Pons (tissue), 1 donor: Measurements from ENCODE around the gene PRPF40B.
"Not testable (repeated sequence)": the region's sequence is repeated elsewhere in the genome, so short reads cannot be mapped to it uniquely, and the experiment has no call there.

Experiments used
- DNase-seq: peaks from one replicate; pipeline ENCODE4 v3.0.0-alpha.2; 2016; ENCODE audit warnings: low spot score

PRPF40B gene

GRCh38 chr12:49623142-49623904, at the start of gene PRPF40B:
PRPF40B (plus strand) TSS chr12:49623561; CDS start chr12:49623591, 30 bp downstream.
- DNase-seq: peak; percentile 83

- no peak for DNase-seq
Observed at GRCh38 chr12:49577589-49578315, 45.6 kb upstream of the PRPF40B start.

GRCh38 chr12:49578471-49579112, 44.8 kb upstream of the PRPF40B start:
- DNase-seq: no peak

GRCh38 chr12:49580572-49581535, 42.5 kb upstream of the PRPF40B start:
- DNase-seq: peak; percentile 86

GRCh38 chr12:49582201-49582600, 41.2 kb upstream of the PRPF40B start:
- no peak for DNase-seq

GRCh38 chr12:49582850-49583249, 40.5 kb upstream of the PRPF40B start:
- no peak for DNase-seq

GRCh38 chr12:49583366-49584094, 39.8 kb upstream of the PRPF40B start:
- peak; percentile 35 for DNase-seq

GRCh38 chr12:49584591-49584990, 38.8 kb upstream of the PRPF40B start:
- no peak for DNase-seq

GRCh38 chr12:49585477-49586459, 37.6 kb upstream of the PRPF40B start:
- DNase-seq: no peak

GRCh38 chr12:49587174-49587908, 36.0 kb upstream of the PRPF40B start:
- no peak for DNase-seq

GRCh38 chr12:49588281-49588680, 35.1 kb upstream of the PRPF40B start:
- no peak for DNase-seq

GRCh38 chr12:49588721-49589516, 34.4 kb upstream of the PRPF40B start:
- no peak for DNase-seq

- DNase-seq: no peak
Observed at GRCh38 chr12:49598527-49598926, 24.8 kb upstream of the PRPF40B start.

- no peak for DNase-seq
Observed at GRCh38 chr12:49599961-49600360, 23.4 kb upstream of the PRPF40B start.

GRCh38 chr12:49603721-49604120, 19.6 kb upstream of the PRPF40B start:
- no peak for DNase-seq

- DNase-seq: no peak
Observed at GRCh38 chr12:49604856-49605255, 18.5 kb upstream of the PRPF40B start.

GRCh38 chr12:49605539-49605938, 17.8 kb upstream of the PRPF40B start, which contains the start of gene FAM186B:
FAM186B (minus strand) TSS chr12:49605639; CDS start chr12:49605477, 162 bp downstream.
- not testable (repeated sequence) for DNase-seq
